Mammary epithelial cell (primary cell): ENCODE measurements around the gene ZNF653.

Experiments used
- EZH2 ChIP-seq: IDR thresholded peaks from 2 replicates; pipeline ENCODE4 v1.6.1; 2012; ENCODE audit warnings: low read length, inconsistent platforms, borderline replicate concordance
- TF ChIP-seq, protein P1 (sequence below), 2 donors: IDR thresholded peaks in 1 of 2; conservative IDR thresholded peaks in 1 of 2; 2 replicates each; pipeline ENCODE4 v1.5.1; 2011 to 2012; ENCODE audit warnings: inconsistent platforms in 2 of 2, low read length in 2 of 2, mild to moderate bottlenecking in 2 of 2, control low read depth in 1 of 2, low read depth in 1 of 2; ENCODE audit not compliant: insufficient read depth in 1 of 2; ENCODE audit errors: extremely low read depth in 1 of 2

DNA sequence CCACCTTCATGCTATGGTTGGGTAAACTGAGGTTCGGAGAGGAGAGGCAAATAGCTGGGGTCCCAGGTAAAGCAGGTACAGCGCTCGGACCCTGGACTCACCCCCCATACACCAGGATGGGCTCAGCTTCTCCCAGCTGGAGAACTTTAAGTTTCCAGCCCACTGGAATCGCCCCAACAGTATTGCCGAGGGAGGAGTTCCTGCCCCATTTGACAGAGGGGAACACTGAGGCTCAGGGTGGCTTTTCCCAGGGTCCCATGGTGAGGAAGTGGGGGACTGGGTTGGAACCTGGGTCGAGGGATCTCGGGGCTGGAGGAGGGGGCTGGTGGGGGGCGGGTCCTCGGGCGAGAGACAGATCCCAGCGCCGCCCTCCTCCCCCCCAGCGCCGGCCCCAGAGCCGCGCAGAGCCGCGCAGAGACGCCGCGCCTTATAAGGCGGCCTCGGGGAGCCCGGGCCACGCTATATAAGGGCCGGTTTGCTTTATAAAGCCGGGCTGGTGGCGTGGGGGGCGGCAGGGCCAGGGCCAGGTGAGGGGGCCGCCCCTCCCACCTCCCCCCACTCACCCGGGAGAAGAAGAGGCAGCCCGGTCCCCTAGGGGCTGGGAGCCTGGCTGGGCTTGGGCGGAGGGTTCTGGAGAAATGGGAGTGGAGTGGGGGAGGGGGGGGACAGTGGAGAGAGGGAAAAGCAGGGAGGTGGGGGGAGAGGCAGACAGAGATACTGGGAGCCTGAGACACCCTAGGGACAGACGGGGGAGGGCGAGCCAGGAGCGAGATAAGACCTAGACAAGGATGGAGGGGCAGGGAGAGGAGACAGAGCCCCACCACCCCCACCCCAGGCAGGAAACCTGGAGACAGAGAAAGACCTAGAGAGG is 34.1 kb upstream of the ZNF653 start:
- TF ChIP-seq, protein P1, sequence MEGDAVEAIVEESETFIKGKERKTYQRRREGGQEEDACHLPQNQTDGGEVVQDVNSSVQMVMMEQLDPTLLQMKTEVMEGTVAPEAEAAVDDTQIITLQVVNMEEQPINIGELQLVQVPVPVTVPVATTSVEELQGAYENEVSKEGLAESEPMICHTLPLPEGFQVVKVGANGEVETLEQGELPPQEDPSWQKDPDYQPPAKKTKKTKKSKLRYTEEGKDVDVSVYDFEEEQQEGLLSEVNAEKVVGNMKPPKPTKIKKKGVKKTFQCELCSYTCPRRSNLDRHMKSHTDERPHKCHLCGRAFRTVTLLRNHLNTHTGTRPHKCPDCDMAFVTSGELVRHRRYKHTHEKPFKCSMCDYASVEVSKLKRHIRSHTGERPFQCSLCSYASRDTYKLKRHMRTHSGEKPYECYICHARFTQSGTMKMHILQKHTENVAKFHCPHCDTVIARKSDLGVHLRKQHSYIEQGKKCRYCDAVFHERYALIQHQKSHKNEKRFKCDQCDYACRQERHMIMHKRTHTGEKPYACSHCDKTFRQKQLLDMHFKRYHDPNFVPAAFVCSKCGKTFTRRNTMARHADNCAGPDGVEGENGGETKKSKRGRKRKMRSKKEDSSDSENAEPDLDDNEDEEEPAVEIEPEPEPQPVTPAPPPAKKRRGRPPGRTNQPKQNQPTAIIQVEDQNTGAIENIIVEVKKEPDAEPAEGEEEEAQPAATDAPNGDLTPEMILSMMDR (conservative IDR thresholded peaks at IDR 0.05 in 1 of 2, IDR thresholded peaks at IDR 0.05 in 1 of 2; ENCODE audit: extremely low read depth in 1 of 2, insufficient read depth in 1 of 2, low read depth in 1 of 2, low read length in 2 of 2) = no peak
- no peak for TF ChIP-seq EZH2
